Stomach smooth muscle (tissue), 2 donors: ENCODE results near the gene ZNF688.
"Not testable (repeated sequence)": the region's sequence is repeated elsewhere in the genome, so short reads cannot be mapped to it uniquely, and the experiment has no call there.

Experiments
- H3K27ac ChIP-seq: one replicate; pipeline ENCODE4 v1.7.0; 2013; ENCODE audit warnings: mild to moderate bottlenecking, low read length, inconsistent platforms
- H3K27me3 ChIP-seq, 2 donors: one replicate each; pipeline ENCODE4 v1.7.0; 2013; ENCODE audit warnings: low read length in 2 of 2; ENCODE audit not compliant: insufficient read depth in 2 of 2, control insufficient read depth in 1 of 2
- H3K36me3 ChIP-seq, 2 donors: one replicate each; pipeline ENCODE4 v1.7.0; 2013; ENCODE audit warnings: low read length in 2 of 2; ENCODE audit not compliant: control insufficient read depth in 2 of 2, insufficient read depth in 2 of 2
- H3K4me1 ChIP-seq: one replicate; pipeline ENCODE4 v1.7.0; 2013; ENCODE audit warnings: low read length; ENCODE audit not compliant: control insufficient read depth, insufficient read depth
- H3K4me3 ChIP-seq, 2 donors: one replicate each; pipeline ENCODE4 v1.7.0; 2013; ENCODE audit warnings: low read length in 2 of 2
- H3K9ac ChIP-seq, 2 donors: one replicate each; pipeline ENCODE4 v1.7.0; 2013; ENCODE audit warnings: low read length in 2 of 2, mild to moderate bottlenecking in 1 of 2
- H3K9me3 ChIP-seq, 2 donors: one replicate each; pipeline ENCODE4 v1.7.0; 2013; ENCODE audit warnings: low read length in 2 of 2; ENCODE audit not compliant: control insufficient read depth in 2 of 2
- donor health status: healthy.
- donor health status: Pancreatic carcinoma.

The ZNF688 gene

DNA sequence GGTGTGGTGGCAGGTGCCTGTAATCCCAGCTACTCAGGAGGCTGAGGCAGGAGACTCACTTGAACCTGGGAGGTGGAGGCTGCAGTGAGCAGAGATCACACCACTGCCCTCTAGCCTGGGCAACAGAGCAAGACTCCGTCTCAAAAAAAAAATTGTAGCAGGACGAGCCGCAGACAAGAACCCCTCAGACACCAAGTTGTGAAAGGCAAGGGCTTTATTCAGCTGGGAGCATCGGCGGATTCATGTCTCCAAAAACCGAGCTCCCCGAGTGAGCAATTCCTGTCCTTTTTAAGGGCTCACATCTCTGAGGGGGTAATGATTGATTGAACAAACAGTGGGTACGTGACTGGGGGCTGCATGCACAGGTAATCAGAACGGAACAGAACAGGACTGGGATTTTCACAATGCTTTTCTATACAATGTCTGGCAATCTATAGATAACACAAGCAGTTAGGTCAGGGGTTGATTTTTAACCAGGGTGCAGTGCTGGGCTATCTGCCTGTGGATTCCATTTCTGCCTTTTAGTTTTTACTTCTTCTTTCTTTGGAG lies 30.5 kb downstream of the ZNF688 start:
- not testable (repeated sequence) for H3K9me3 ChIP-seq, H3K4me3 ChIP-seq, H3K36me3 ChIP-seq, H3K27me3 ChIP-seq, H3K27ac ChIP-seq, H3K9ac ChIP-seq, H3K4me1 ChIP-seq

DNA sequence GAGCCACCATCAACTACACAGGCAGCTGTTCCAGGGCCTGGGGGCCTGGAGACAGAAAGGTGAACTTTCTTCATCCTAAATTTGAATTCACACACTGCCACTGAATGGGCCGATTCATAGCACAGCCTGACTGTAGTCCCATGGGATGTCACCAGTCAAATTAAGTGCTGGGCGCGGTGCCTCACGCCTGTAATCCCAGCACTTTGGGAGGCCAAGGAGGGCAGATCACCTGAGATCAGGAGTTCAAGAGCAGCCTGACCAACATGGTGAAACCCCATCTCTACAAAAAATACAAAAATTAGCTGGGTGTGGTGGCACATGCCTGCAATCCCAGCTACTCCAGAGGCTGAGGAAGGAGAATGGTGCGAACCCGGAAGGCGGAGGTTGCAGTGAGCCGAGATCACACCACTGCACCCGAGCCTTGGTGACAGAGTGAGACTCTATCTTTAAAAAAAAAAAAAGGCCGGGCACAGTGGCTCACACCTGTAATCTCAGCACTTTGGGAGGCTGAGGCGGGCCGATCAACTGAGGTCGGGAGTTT lies 31.5 kb downstream of the ZNF688 start:
- not testable (repeated sequence) for H3K27ac ChIP-seq, H3K9me3 ChIP-seq, H3K4me1 ChIP-seq

DNA sequence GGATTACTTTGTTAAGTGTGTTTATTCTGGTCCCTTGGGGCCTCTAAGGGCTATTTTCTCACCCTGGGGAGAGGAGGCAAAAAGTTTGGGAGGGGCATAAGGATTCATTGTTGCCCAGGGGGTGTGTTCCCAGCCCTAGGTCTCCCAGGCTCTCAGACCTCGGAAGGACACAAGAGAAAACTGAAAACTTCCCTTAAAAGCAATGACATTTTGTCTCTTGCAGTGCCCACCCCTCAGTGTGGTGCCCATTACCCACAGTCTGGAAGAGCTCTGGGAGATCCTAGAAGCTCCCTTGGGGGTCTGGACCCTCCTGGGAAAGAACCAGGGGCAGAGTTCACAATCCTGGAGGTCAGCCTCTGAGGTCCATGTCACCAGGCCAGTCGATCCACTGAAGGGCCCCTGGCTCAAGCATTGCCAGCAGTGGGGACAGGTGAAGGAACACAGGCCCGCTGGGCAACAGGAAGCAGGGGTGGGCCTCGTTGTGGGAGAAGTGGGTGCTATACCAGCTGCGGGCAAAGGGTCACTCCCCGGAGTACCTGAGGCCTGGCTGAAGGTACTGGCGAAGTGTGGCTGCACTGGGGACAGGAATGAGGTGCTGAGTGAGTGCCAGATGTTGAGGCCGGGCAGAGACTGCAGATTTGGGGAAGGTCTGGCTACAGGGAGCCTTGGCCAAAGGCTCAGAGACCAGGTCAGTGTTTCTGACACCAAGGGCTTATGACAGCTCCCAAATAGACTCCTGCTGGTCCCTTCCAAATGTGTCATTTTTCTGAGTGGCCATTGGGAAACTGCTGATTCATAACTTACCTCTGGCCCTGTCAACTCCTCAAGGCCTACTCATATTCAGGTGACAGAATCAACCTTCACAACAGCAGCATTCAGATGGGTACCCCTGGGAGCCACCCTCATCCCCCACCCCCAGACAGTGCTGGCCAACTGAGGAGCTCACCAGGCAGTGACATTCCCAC lies 32.2 kb downstream of the ZNF688 start:
- Histone ChIP-seq H3K27ac (no peak overlapping the region), H3K9ac (no peak overlapping the region), H3K4me3 (no peak overlapping the region), H3K4me1 (peaks cover 9% of the 10 kb centered on the region), H3K36me3 (no peaks in the 10 kb centered on the region), H3K9me3 (no peaks in the 10 kb centered on the region), H3K27me3 (no peaks in the 10 kb centered on the region)

More for the DNA sequence above, 31.5 kb downstream of the ZNF688 start:
- not testable (repeated sequence) for H3K9ac ChIP-seq, H3K4me3 ChIP-seq, H3K27me3 ChIP-seq, H3K36me3 ChIP-seq

DNA sequence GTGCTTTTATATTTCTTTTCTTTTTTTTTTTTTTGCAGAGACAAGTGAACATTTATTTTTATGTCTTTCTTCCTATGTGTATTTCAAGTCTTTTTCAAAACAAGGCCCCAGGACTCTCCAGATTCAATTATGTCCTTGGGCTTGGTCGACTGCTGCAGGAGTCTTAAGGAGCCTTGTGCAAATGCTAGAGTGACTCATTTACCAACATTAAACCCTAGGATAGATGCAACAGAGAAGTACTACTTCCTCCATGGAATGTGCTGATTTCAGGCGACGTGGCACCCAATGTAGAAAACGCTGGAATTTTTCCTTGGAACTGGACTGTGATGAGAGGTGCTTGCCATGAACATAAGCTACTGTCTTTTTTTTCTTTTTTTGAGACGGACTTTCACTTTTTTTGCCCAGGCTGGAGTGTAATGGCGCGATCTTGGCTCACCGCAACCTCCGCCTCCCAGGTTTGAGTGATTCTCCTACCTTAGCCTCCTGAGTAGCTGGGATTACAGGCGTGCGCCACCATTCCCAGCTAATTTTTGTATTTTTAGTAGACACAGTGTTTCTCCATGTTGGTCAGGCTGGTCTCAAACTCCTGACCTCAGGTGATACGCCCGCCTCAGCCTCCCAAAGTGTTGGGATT lies 35.0 kb downstream of the ZNF688 start:
- H3K27me3 ChIP-seq, H3K9me3 ChIP-seq, H3K9ac ChIP-seq, H3K27ac ChIP-seq, H3K4me3 ChIP-seq, H3K36me3 ChIP-seq: not testable (repeated sequence)
- H3K4me1 ChIP-seq, result peaks cover 24% of the 10 kb centered on the region

DNA sequence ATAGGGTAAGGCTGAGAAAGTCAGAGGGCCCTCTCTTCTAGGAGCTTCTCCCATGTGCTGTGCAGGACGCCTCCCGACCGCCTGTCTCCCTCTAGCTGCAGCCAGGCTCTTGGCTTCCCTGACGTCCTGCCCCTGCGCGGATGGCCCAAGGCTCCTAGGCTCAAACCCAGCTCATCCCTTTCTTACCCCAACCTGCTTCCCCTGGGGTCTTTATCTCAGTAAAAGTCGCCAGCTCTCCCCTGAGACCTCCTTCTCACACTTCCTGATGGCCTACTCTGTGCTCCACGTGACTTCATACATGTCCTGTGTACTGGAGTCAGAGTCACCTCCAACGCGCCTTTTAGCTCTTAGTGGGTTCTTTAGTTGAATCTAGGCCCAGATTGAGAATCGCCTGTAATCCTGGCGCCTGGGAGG lies 35.7 kb downstream of the ZNF688 start:
- Histone ChIP-seq H3K27me3 (no peaks in the 10 kb centered on the region), H3K4me1 (peaks cover 24% of the 10 kb centered on the region), H3K9me3 (no peaks in the 10 kb centered on the region), H3K4me3 (peak overlapping the region; percentile 67 to 88), H3K36me3 (peaks cover 4 to 15% of the 10 kb centered on the region in 2 donors), H3K9ac (peak overlapping the region; percentile 86 to 93), H3K27ac (peak overlapping the region; percentile 92)

DNA sequence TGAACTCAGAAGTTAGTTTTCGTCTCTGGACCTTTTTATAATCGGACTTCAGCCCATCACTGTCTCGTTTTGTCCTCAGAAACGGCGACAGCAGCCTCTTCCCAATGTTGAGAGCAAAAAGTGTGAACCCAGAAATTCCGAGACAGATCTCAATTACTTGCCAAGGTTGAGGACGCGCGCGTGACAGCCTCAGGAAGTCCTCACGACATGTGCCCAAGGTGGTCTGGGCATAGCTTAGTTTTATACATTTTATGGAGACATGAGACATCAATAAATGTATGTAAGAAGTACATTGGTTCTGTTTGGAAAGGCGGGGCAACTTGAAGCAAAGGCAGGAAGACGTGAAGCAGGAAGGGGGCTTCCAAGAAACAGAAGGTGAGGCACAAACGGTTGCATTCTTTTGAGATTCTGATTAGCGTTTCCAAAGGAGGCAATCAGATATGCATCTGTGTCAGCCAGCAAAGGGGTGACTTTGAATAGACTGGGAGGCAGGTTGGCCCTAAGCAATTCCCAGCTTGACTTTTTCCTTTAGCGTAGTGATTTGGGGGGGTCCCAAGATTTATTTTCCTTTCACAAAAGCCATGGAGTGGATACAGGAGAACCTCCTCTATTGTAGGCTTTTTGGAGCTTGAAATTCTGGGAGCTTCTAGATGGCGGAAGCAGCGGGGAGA lies 36.3 kb downstream of the ZNF688 start:
- peaks cover 4 to 19% of the 10 kb centered on the region in 2 donors for H3K36me3 ChIP-seq
- peak overlapping the region; percentile 86 to 93 for H3K9ac ChIP-seq
- H3K9me3 ChIP-seq, result no peaks in the 10 kb centered on the region
- H3K4me1 ChIP-seq, result peaks cover 24% of the 10 kb centered on the region
- peak overlapping the region; percentile 92 for H3K27ac ChIP-seq
- H3K27me3 ChIP-seq, result no peaks in the 10 kb centered on the region
- H3K4me3 ChIP-seq, result peak overlapping the region; percentile 67 to 88

DNA sequence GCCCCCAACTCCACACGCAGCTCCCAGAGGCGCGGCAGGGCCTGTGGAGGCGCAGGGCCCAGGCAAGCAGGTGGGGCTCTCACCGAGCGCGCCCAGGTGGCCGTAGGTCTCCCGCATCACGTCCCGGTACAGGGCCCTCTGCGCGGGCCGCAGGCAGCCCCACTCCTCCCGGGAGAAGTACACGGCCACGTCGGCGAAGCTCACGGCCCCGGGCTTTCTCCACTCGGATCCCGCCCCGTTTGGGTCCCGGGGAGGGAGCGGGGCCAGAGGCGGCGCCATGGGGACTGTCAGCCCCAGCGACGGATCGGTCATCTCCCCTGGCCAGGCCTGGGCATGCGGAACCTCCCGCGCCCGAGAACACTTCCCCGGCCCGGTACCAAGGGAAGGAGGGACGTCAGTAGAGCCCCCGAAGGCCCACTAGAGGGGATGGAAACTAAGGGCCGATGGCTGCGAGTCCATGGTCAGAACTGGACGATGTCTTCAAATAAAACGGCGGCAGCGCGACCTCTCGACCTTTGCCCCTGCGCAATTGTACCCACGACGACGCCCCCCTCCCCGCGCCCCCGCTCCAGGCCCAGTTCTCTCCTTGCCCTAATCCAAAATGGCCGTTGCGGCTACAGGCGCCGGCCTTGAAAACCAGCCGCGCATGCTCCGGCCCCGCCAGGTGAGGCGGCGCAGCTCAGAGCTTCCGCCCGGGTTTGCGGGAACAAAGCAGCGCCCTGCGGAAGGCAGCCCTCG lies 37.0 kb downstream of the ZNF688 start, which contains the start of gene ZNF747:
TSS of gene ZNF747 (minus strand) at position 491 of the 738 bp plus-strand sequence. CDS start at position 312, 179 bp downstream.
- H3K36me3 ChIP-seq, result peaks cover 4 to 19% of the 10 kb centered on the region in 2 donors
- H3K9me3 ChIP-seq, result no peaks in the 10 kb centered on the region
- peak within 1 kb of the TSS; percentile 86 to 93 for H3K9ac ChIP-seq
- peak within 1 kb of the TSS; percentile 67 to 88 for H3K4me3 ChIP-seq
- peak within 1 kb of the TSS; percentile 92 for H3K27ac ChIP-seq
- H3K27me3 ChIP-seq, result no peaks in the 10 kb centered on the region
- H3K4me1 ChIP-seq, result peaks cover 24% of the 10 kb centered on the region

DNA sequence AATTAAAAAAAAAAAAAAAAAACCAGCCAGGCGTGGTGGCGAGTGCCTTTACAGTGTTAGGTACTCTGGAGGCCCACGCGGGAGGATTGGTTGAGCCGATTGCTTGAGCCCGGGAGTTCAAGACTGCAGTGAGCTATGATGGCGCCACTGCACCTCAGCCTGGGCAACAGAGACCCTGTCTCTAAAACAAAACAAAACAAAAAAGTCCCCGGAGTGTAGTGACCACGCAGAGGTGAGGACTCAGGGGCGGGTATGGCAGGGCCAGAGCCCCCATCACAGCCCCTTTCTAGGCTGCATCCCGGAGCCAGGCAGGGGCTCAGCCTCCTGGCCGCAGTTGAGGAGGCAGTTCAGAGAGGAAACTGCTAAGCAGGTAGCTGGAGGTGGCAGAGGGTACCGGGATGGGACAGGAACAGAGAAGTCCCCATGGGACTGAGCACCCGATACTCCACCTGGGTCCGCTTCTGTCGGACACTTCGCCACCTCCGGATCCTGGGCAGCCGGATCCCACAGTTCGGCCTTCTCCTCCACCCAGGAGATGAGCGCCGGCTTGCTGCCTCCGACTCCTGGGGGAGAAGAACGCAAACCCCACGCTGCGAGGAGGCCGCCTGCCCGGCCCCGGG lies 37.7 kb downstream of the ZNF688 start:
- H3K36me3 ChIP-seq, result peaks cover 4 to 19% of the 10 kb centered on the region in 2 donors
- peak overlapping the region; percentile 67 to 88 for H3K4me3 ChIP-seq

DNA sequence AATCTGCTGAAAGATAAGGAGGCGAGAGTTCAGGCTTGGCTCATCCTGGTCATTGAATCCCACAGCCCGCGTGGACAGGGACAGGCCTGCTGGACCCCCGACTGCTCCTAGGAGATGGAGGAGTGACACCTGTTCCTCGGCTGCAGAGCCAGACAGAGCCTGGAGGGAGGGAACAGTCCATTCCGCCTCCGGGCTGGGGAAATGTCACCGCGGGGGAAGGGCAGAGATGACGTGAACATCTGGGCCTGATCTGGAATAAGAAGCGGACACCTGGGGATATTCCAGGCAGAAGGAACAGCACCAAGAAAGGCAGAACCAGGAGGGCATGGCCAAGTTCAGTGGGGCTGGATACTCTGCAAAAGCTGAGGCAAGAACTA lies 38.4 kb downstream of the ZNF688 start:
- Histone ChIP-seq H3K4me3 (peak overlapping the region in 1 of 2 donors; percentile 11), H3K4me1 (peaks cover 32% of the 10 kb centered on the region), H3K27ac (no peak overlapping the region)

More for the DNA sequence above, 37.7 kb downstream of the ZNF688 start:
- Histone ChIP-seq H3K9ac (peak overlapping the region; percentile 86 to 93), H3K27ac (peak overlapping the region; percentile 92), H3K4me1 (peaks cover 28% of the 10 kb centered on the region), H3K9me3 (no peaks in the 10 kb centered on the region), H3K27me3 (no peaks in the 10 kb centered on the region)

More for the DNA sequence above, 38.4 kb downstream of the ZNF688 start:
- Histone ChIP-seq H3K9me3 (no peaks in the 10 kb centered on the region), H3K36me3 (peaks cover 4 to 19% of the 10 kb centered on the region in 2 donors), H3K9ac (no peak overlapping the region), H3K27me3 (no peaks in the 10 kb centered on the region)
